ENCODE data around the gene KDM4B. TPM values are rescaled to one million over a fixed set of nuclear protein-coding genes. Genes with fewer than 3 reads are reported as not detected.

The KDM4B gene
- total RNA-seq, 4 donors from 2014 or later = 14.0 to 39.9 (median 19.5) TPM

- H3K4me3 ChIP-seq = no peak overlapping the region
These were observed 99.5 kb downstream of the KDM4B start for GRCh38 chr19:5068233-5069072.

GRCh38 chr19:5070331-5070730, 101.4 kb downstream of the KDM4B start:
- Histone ChIP-seq H3K4me1 (no peaks in the 10 kb centered on the region), H3K27me3 (no peaks in the 10 kb centered on the region), H3K27ac (no peak overlapping the region), H3K9me3 (no peaks in the 10 kb centered on the region), H3K4me3 (no peak overlapping the region), H3K36me3 (peaks cover 4 to 100% (median 4%) of the 10 kb centered on the region in 3 donors)
- 93 to 95% methylated on average over 16 to 17 of the region's 17 CpGs for WGBS, 2 donors
- intact Hi-C loops (cut with DNase I) = no loop called here
- DNase-seq = no peak
- TF ChIP-seq, protein P1, sequence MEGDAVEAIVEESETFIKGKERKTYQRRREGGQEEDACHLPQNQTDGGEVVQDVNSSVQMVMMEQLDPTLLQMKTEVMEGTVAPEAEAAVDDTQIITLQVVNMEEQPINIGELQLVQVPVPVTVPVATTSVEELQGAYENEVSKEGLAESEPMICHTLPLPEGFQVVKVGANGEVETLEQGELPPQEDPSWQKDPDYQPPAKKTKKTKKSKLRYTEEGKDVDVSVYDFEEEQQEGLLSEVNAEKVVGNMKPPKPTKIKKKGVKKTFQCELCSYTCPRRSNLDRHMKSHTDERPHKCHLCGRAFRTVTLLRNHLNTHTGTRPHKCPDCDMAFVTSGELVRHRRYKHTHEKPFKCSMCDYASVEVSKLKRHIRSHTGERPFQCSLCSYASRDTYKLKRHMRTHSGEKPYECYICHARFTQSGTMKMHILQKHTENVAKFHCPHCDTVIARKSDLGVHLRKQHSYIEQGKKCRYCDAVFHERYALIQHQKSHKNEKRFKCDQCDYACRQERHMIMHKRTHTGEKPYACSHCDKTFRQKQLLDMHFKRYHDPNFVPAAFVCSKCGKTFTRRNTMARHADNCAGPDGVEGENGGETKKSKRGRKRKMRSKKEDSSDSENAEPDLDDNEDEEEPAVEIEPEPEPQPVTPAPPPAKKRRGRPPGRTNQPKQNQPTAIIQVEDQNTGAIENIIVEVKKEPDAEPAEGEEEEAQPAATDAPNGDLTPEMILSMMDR (IDR thresholded peaks at IDR 0.05) = no peak
- TF ChIP-seq POLR2A (IDR thresholded peaks at IDR 0.05) = no peak

More at GRCh38 chr19:5068233-5069072, 99.5 kb downstream of the KDM4B start:
- DNase-seq = no peak
- Histone ChIP-seq H3K4me1 (no peaks in the 10 kb centered on the region), H3K27me3 (no peaks in the 10 kb centered on the region), H3K9me3 (no peaks in the 10 kb centered on the region), H3K27ac (no peak overlapping the region), H3K36me3 (peaks cover 4 to 100% (median 4%) of the 10 kb centered on the region in 3 donors)
- WGBS, 2 donors = 87 to 97% methylated on average over 10 to 22 of the region's 39 CpGs
- TF ChIP-seq POLR2A (IDR thresholded peaks at IDR 0.05) = no peak
- TF ChIP-seq, protein P1 (IDR thresholded peaks at IDR 0.05) = no peak
- intact Hi-C loops (cut with DNase I) = no loop called here

GRCh38 chr19:5070930-5071329, 102.0 kb downstream of the KDM4B start:
- H3K4me3 ChIP-seq = no peak overlapping the region
- no peak for TF ChIP-seq POLR2A (IDR thresholded peaks at IDR 0.05)
- TF ChIP-seq, protein P1 (IDR thresholded peaks at IDR 0.05) = no peak
- 89 to 100% methylated on average over 1 to 6 of the region's 19 CpGs for WGBS, 2 donors
- no peaks in the 10 kb centered on the region for H3K9me3 ChIP-seq
- no peaks in the 10 kb centered on the region for H3K4me1 ChIP-seq
- H3K27ac ChIP-seq = no peak overlapping the region
- intact Hi-C loops (cut with DNase I) = no loop called here
- no peaks in the 10 kb centered on the region for H3K27me3 ChIP-seq
- DNase-seq = no peak
- peaks cover 4 to 100% (median 4%) of the 10 kb centered on the region in 3 donors for H3K36me3 ChIP-seq

DNA sequence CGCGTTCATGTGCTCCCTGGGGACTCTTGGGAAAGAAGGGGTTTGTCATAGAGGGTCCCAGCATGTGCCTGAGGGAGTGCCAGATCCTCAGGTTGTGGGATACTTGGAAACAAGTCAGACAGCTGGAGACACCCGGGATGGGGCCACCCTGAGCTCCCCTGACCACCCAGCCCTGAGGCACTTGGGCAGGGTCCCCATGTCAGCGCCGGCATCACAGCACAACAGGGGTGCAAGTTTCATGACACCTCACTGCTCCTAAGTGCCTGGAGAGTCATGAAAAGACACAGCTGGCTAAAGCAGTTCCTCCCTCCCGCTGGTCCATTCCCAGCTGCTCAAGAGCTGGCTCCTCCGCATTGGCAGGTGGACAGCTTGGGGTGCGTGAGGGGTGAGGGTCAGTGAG, 102.7 kb downstream of the KDM4B start:
- intact Hi-C loops (cut with DNase I) = no loop called here
- 78 to 94% methylated on average over 3 to 8 of the region's 8 CpGs for WGBS, 2 donors
- Histone ChIP-seq H3K4me1 (no peaks in the 10 kb centered on the region), H3K4me3 (no peak overlapping the region), H3K27ac (no peak overlapping the region), H3K27me3 (no peaks in the 10 kb centered on the region), H3K36me3 (peaks cover 4 to 97% (median 4%) of the 10 kb centered on the region in 3 donors), H3K9me3 (no peaks in the 10 kb centered on the region)
- no peak for TF ChIP-seq POLR2A (IDR thresholded peaks at IDR 0.05)
- no peak for DNase-seq

- intact Hi-C loops (cut with DNase I) = no loop called here
- 43 to 95% methylated on average over 1 to 8 of the region's 11 CpGs for WGBS, 2 donors
- Histone ChIP-seq H3K36me3 (peaks cover 4 to 97% (median 4%) of the 10 kb centered on the region in 3 donors), H3K9me3 (no peaks in the 10 kb centered on the region), H3K27me3 (no peaks in the 10 kb centered on the region), H3K4me1 (no peaks in the 10 kb centered on the region), H3K4me3 (no peak overlapping the region), H3K27ac (no peak overlapping the region)
- TF ChIP-seq, protein P1 (IDR thresholded peaks at IDR 0.05) = no peak
- TF ChIP-seq POLR2A (IDR thresholded peaks at IDR 0.05) = no peak
- DNase-seq = no peak
These were observed 103.2 kb downstream of the KDM4B start for GRCh38 chr19:5072115-5072514.
